Left hindlimb (tissue), 1 donor: ENCODE measurements around the gene CBR4.
"Not testable (repeated sequence)": the region's sequence is repeated elsewhere in the genome, so short reads cannot be mapped to it uniquely, and the experiment has no call there.

Experiments used
- DNase-seq: peaks from one replicate; pipeline ENCODE4 v3.0.0-alpha.2; 2018

The CBR4 gene

DNA sequence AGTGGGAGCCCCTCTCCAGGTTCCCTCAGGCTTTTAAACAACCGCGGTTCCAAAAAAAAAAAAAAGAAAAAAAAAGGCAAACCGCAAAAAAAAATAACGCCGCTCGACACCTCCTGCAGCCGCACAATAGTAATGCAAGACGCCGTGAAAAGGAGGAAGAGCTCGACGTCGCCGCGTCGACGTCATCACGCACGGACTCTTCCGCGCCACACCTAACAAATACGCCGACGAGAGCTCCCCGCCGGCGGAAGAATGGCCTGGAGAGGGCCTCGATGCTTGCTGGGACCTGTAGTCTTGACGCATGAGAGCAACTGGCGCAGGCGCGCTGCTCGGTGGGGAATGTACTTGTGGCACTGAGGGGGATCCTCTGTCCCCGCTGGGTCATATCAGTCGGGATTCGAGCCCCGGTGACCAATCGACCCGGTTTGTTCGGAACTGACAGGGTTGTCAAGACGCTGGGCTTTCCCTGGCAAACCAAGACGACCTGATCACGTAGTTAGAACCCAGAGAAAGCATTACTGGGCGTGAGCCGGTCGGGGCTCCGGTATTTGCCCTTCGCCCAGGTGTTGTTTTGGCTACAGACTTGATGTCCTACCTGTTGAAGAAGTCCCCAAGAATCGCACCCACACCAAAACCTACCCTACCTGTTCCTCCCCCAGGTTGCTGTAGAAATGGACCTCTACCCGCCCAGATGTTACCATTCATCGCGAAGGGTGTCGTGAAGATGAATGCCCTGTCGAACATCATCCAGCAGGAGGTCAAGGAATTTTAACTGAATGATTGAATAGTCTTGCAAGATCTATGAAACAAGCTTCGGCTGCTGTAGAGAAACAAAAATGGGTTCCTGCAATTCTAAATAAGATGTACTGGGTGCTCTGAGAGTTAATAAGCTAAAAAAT lies at the start of gene CBR4:
TSS of gene CBR4 (minus strand) at position 131 of the 899 bp plus-strand sequence. CDS start 166 bp downstream, outside the sequence.
- peak; percentile 99 for DNase-seq

DNA sequence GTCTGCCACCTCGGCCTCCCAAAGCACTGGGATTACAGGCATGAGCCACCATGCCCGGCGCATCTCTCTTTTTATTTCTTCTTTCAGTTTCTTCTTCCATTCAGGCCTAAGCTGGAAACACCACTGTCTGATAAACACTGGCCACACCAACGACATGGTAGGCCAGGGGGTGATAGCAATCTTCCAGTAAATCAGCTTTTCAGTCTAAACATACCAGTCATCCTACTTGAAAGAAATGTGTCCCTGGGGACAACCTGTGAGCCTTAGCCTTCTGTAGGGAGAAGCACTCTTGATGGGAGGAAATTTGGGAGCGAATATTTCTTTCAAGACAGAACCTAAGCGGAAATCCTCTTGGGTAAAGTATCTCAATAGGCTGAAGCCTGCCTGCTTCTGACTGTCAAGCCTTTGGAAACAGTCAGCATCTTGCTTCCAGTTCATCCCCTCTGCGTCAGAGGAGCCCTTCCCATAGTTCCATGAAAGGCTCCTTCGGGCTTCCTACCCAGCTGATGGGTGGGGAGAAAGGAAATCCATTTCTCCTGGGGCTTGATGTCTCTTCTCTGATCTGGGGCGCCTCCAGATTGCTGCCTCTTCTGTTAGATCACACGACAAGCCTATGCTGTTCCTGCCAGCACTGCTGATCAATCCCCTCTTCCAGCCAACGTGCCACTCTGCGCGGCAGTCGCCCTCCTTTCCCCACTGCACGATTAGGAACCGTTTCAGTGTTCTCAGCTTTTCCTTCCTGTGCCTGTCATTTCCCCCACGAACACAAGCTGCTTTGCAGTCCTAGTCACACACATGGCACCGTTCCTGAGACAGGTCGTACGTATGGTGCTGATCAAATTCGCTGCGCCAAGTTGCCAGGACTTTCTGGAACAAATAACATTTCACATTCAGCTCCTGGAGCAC lies 49.5 kb upstream of the CBR4 start:
- peak; percentile 65 for DNase-seq

DNA sequence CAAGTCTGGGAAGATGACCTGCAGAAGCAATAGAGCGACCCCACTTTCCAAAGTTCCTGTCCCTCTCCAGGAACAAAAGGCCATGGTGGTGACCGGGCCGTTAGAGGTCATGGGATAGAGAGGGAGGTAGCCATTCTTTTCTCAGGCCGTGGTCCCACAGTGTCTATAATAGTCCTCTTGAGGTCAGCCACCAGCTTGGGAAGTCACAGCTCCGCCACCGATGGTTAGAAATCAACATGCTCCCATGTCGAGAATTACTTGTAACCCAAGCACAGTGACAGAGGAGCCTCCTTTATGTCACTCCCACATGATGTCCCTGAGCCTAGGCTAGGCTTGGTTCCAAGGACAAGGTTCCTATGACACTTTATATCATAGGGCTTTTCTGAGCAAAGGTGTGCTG lies 48.3 kb upstream of the CBR4 start:
- no peak for DNase-seq

DNA sequence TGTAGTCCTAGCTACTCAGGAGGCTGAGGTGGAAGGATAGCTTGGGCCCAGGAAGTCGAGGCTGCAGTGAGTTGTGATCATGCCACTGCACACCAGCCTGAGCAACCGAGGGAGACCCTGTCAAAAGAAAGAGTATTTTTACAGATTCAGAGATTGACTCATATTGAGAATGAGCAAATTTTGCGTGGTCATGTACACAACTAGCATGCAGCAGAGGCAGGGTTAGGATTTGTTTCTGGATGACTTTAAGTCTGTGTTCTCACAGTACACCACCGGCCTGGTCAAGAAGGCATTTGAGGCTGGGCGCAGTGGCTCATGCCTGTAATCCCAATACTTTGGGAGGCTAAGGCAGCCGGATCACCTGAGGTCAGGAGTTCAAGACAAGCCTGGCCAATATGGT lies 44.8 kb upstream of the CBR4 start:
- no peak for DNase-seq

DNA sequence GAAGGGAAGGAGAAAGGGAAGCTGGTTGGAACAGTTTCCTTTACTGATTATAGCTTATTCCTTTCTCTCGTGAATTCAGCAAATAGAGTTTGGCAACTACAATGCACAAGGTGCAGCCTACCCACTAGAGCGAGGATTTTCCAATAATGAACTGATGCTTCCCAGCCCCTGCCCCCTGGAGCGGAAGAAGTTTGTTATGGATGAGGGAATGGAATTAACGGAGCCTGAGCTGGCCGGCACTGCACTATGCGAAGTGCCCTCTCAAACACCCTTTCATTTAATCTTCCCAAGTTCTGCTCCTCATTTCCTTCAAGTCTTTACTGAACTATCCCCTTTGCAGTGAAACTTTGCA lies 42.5 kb upstream of the CBR4 start:
- peak; percentile 71 for DNase-seq

DNA sequence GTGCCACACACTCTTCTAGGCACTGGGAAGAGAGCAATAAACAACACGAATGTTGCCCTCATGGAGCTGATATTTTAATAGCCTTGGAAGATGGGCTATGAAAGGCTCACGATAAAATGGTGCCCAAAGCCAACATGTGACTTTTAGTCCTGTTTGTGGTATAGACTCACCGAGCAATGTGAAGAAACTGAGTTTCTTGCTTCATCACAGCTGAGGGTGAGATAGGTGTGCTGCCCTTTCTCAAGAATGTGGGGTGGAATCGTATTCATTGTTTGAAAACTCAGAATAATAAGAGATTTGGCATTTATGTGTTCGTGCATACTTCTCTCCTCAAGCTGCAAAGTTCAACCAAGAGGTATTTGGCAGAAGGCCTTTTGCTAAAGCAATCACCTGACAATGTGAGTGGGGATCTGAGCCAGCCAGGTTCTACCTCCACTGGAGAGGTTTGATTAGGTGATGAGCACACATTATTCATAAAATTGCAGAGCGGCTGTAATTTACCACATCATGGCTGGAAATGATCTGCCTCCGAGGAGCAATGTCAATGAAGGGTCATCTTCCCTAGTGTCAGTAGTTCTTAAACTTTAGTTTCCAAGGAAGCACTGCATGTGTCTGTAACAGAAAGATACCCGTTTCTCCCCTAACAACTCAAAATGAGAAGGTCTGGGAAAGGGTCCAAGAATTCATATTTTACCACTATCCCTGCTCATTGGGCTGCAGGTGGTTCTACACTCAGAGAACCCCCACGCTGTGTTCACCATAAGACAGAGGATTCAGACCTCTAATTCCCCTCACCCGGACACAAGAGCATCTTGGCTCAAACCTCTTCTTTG lies 41.9 kb upstream of the CBR4 start:
- DNase-seq, result peak; percentile 76

DNA sequence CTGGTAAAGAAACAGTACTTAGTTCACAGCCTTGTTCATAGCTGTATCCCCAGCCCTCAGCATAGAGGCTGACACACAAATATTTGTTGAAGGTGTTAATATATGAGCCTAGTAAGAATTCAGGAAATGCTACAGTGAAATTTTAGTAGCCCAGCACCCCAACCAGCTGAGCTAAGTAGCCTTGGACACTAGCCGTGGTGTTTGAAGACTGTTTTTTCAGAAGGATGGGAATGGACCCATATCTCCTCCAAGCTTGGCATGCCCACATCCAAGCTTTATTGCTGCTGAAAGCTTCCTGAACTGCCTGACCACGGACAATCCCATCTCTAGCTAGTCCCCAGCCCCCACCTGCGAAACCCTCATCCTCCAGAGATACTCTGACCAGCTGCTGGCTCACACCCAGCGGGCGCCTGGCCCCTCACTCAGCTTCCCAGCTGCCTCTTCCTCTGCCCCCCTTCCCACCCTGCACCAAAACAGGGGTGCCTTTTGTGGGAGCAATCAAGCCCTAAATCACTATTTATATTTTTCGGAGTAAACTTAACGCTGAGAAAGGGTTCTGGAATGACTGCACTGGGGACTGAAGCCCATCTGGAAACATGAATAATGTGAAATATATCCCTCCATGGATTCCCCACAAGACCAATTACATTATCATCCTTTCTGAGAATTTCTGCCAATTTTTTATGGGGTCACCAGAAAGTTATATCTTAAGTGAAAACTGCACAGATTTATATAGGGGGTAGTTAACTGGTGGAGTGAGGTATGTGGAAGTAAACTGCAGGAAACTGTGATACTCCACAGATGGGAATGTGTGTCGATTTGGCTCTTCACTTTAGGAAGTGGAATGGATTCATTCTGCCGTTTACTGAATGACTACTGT lies 41.1 kb upstream of the CBR4 start:
- DNase-seq, result peak; percentile 66

DNA sequence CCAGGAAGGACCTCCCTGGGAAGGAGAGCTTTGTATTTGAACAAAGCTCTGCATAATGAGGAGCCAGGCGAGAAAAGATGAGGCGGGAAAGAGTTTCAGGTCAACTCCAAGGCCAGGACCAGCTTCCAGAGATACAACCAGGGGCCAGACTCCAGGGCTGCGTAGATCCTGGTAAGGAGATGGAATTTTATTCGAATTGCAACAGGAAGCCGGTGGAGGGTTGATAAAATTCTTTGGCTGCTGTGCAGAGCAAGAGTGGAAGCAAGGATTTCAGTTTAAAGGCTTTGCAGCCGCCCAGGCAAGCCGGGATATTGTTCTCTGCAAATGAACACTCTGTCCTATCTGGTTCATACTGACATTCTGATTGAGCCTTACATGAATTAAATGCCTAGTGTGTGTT lies 40.2 kb upstream of the CBR4 start:
- no peak for DNase-seq

DNA sequence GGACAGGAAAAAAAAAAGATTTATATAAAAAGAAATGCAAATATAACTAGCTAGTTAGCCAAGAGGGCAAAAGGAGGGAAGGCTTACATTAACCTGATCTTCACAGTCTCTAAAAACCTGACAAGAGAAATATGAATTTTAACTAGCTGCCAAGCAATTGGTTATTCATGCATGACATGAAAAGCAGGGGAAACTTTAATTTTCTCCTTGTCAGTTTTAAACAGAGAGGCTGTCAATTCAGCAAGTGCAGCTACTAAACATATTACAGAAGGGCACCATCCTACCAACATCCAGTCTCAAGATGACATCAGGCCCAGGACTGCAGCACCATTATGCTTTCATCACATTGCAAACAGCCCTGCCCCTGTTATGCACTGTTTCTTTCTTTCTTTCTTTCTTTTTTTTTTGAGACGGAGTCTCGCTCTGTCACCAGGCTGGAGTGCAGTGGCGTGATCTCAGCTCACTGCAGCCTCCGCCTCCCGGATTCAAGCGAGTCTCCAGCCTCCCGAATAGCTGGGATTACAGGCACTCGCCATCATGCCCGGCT lies 38.9 kb upstream of the CBR4 start:
- DNase-seq, result no peak

DNA sequence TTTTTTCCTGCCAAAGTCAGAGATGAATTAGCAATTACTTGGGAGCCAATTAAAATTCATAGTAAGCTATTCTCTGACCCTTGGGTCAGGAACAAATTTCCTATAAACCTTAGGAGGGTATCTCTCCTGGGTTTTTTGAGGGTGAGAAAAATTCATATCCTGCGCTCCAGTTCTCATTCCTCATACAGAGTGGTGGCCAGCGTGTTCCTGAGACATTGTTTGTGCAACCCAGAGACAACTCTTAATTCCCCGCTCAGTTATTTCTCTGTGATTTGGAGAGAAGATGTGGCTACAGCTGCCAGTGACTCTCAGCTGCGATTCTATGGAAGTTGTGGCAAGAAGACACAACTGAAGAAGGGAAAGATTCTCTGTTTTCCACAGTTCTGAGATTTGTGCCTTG lies 37.9 kb upstream of the CBR4 start:
- peak; percentile 63 for DNase-seq

DNA sequence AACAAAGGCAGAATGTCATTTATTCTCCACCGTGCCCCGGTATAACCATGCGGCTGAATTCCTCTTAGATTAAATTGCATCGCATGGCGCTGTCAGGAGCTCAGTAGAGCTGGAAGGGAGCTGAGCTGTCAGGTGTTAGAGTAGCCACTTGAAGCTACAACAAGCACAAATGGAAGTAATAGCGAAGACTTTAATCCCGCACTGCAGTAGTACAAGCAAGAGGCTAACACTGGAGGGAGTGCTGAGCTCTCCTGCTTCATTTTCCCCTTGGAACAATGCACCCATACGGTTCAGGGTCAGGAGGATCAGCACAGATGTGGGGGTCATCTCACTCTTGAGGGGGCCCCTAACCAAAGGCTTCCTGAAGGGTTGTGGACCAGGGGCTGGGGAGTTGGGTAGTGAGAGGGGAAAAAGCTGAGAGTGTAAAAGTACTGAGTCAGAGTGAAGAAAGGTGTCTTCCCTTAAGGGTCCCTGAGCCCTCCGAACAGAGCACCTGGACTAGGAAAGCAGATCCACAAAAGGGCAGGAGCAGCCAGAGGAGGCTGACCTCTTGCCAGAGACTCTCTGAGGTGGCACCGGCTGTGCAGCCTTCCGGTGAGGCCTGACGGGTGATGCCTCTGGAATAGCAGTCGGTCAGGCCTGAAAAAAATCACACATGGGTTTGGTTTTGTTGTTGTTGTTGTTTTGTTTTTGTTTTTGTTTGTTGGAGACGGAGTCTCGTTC lies 36.0 kb upstream of the CBR4 start:
- DNase-seq, result no peak

DNA sequence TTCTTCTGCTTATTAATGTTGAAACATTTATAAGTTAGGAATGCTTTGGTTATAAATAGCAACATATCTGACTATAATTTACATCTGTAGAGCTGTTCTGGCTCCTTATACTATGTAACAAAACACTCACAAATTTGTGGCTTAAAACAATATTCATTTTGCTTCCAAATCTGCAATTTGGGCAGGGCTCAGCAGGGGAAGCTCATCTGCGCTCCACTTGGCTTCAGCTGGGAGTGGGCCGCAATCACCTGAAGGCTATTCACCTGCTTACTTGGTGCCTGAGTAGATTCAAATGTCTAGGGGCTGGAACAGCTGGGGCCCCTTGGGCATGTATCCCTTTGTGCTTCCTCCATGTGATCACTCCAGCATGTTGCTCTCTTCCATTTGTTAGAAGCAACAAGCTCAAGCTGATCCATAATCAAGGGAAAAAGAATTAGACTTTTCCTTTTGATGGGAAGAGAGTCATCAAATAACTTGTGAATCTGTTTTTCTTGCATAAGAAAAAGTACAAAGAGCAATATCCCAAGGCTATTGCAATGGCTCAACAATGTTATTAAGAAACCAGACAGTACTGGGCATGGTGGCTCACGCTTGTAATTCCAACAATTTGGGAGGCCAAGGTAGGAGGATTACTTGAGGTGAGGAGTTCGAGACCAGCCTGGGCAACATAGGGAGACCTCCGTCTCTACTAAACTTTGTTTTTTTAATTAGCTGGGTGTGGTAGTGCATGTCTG lies 34.8 kb upstream of the CBR4 start:
- DNase-seq, result no peak

DNA sequence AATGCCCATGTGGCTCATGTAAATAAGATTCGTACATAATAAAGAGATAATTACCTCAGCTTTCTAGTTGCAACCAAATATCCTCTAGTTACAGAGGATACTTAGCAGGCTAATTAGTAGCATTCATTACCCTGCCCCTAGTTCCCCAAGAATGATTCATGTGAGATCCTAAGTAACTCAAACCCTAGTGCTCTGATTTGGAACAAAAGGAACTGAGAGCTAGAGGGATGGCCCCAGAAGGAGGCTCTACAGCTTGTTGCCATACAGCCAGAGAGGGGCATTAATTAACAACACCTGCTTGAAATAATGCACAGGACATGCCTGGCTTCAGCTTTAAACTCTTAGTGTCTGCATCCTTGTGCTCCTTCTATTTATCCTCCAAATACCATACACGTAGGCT lies 32.6 kb upstream of the CBR4 start:
- DNase-seq, result no peak

DNA sequence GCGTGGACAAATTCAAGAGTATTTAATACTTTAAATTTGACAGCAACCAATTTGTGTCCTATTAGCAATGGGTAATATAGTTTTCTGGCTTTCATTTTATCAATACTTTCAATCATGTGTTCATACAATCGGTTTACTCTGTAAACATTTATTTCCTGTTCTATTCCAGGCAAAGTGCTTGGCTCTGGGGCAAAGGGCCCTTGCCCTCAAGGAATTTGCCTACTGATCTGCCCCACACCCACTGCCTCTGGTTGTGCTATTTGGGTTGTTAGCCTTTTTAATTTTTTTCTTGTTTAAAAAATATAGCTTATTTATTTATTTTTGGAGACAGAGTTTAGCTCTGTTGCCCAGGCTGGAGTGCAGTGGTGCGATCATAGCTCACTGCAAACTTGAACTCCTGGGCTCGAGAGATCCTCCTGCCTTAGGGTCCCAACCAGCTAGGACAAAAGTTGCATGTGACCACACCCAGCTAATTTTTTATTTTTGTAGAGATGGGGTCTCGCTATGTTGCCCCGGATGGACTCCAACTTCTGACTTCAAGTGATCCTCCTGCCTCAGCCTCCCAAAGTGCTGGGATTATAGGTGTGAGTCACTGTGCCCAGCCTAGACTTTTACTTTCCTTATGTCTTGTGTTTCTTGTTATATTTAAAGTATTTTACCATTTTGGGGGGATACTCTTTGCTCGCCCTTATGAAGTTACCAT lies 30.7 kb upstream of the CBR4 start:
- no peak for DNase-seq

DNA sequence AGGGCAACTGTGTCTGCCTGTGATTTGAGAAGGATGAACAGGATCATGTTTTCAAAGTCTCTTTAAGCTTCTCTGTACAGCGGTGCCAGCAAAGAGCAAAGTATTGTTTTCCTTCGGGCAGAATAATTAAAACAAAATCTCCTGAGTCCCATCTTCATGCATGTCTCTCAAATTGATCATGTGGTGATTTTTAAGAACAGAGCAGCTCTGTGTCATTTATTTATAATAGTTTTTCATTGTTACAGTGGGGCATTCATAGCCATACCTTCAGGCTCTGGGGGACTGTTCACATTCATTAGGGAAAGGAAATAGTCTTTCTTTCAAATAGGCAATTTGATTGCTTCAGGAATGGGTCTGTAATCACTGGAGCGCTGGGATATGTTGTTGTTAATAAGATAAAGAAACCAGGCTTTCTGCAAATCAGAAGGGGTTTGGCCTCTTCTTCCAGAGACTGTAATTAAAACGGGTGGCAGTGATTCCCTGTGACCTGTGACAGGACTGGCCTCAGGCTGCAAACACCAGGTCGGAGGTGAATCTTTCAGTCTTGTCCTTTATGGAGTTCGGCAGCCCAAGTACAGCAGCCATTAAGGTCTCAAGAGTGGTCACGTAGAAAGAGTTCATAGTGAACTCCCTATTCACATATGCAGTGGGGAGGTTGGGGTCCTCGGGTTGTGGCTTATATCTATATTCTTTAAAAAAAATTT lies 29.3 kb upstream of the CBR4 start:
- no peak for DNase-seq

DNA sequence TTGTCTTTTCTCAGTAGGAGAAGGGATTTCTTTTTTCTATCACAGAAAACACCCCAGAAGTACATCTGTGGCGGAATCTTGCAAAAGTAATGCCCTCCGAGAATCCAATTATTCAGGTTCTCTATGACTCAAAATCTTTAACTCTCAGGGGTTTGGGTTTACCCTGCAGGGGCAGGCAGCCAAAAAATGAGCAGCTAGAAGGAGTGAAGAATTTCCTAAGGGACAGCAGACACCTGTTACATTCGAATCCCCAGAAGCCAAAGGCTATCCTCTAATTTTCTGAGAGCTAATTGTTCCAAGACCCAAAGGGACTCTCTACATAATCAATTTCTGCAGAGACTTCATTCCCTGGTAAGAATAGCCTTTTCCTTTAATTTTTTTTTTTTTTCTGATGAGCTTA lies 27.5 kb upstream of the CBR4 start:
- no peak for DNase-seq

DNA sequence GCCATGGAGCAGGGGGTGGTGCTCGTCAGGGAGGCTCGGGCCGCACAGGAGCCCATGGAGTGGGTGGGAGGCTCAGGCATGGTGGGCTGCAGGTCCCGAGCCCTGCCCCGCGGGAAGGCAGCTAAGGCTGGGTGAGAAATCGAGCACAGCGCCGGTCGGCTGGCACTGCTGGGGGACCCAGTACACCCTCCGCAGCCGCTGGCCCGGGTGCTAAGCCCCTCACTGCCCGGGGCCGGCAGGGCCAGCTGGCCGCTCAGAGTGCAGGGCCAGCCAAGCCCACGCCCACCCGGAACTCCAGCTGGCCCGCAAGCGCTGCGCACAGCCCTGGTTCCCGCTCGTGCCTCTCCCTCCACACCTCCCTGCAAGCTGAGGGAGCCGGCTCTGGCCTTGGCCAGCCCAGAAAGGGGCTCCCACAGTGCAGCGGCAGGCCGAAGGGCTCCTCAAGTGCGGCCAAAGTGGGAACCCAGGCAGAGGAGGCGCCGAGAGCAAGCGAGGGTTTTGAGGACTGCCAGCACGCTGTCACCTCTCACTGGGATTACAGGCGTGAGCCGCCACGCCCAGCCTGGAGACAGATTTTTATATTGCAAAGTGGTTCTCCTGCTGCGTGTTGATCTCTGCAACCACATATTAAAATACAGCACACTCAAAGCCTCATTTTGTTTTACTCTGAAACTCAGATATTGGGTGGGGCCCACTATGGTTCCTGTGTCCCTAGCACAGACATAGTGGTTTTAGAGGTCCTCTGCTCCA lies 26.0 kb upstream of the CBR4 start:
- DNase-seq, result not testable (repeated sequence)

DNA sequence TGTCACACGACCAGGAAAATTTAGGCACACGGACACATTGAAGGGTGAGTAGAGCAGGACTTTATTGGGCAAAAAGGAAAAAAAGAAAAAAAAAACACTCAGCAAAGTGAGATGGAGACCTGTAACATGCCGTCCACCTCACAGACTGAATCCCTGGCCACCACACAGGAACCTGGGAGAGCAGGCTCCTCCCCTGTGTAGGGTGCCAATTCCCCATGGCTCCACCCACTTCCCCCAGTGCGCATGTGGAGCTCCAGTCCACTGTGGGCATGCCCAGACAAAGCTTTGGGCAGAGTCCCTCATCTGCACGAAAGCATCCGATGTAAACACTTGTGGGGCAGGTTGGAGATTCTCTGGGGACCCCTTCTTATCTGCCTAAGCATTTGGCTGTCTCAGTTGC lies 23.6 kb upstream of the CBR4 start:
- no peak for DNase-seq
